Fibroblast of mammary gland (primary cell): ENCODE measurements around the gene HPCAL1.

Source experiments
- DNase-seq: peaks from one replicate; pipeline ENCODE4 v3.0.0-alpha.2; 2010; ENCODE audit warnings: low read depth
- H3K4me3 ChIP-seq: 2 replicates; pipeline ENCODE4 v1.5.1; 2011; ENCODE audit warnings: low read depth, mild to moderate bottlenecking, low read length, moderate library complexity; ENCODE audit not compliant: control insufficient read depth
- CTCF ChIP-seq: conservative IDR thresholded peaks from 2 replicates; pipeline ENCODE4 v1.5.1; 2011; ENCODE audit warnings: low read depth, low read length, inconsistent platforms; ENCODE audit not compliant: control insufficient read depth, insufficient read depth

Gene HPCAL1

GRCh38 chr2:10337449-10338269 lies 35.0 kb downstream of the HPCAL1 start:
- no peak for DNase-seq
- TF ChIP-seq CTCF, result no peak
- no peak overlapping the region for H3K4me3 ChIP-seq

- no peak for DNase-seq
- no peak for TF ChIP-seq CTCF
- no peak overlapping the region for H3K4me3 ChIP-seq
These were observed 35.8 kb downstream of the HPCAL1 start for GRCh38 chr2:10338270-10339188.

GRCh38 chr2:10339647-10340592 lies 37.2 kb downstream of the HPCAL1 start:
- TF ChIP-seq CTCF, result no peak
- H3K4me3 ChIP-seq, result no peak overlapping the region
- no peak for DNase-seq

GRCh38 chr2:10340593-10340975 lies 37.9 kb downstream of the HPCAL1 start:
- TF ChIP-seq CTCF, result no peak
- H3K4me3 ChIP-seq, result no peak overlapping the region
- DNase-seq, result no peak

GRCh38 chr2:10341193-10341592 lies 38.5 kb downstream of the HPCAL1 start:
- H3K4me3 ChIP-seq, result no peak overlapping the region

More at GRCh38 chr2:10341193-10341592, 38.5 kb downstream of the HPCAL1 start:
- no peak for TF ChIP-seq CTCF
- no peak for DNase-seq
